SHP77 treated with DMSO at 0.1 percent for 48 hours (cell line): ENCODE data around the gene SWAP70.

Source experiments
- DNase-seq: peaks from one replicate; lab custom pipeline; 2025; lab: John Stamatoyannopoulos, UW

SWAP70 gene

DNA sequence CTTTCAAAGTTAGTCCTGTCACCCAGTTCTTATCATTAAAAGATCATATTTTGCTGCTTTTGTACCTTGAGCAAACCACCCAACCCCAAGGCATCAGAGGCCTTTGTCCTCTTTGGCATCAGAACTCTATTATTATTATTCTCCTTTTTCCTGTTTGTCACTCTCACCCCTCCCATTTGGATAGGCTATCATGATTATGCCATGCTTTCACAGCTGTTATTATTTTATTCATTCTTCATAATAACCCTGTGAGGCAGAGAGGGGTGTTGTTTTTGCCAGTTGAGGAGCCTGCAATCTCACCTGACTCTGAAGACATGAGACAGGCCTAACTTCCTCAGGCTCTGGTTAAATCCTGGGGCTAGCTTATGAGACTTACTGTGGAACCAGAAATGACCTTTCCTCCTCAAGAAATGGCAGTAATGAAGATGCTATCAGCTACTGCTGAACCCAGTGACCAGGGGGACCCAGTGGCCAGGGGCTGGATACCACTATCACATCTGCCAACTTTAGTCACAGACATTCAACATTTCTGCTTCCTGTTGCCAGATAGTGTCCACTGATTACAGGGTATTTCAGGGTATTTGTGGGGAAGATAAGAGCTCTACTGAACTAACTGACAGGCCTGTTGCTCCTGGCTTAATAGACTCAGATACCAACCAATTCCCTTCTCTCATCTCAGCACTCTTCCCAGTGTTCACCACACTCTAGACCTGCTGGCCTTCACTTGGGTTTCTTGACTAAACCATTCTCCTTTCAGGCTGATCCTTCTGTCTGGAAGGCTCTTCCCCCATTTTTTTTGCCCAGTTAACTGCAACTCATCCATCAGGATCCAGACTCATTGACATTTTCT lies 11.8 kb upstream of the SWAP70 start:
- no peak for DNase-seq

DNA sequence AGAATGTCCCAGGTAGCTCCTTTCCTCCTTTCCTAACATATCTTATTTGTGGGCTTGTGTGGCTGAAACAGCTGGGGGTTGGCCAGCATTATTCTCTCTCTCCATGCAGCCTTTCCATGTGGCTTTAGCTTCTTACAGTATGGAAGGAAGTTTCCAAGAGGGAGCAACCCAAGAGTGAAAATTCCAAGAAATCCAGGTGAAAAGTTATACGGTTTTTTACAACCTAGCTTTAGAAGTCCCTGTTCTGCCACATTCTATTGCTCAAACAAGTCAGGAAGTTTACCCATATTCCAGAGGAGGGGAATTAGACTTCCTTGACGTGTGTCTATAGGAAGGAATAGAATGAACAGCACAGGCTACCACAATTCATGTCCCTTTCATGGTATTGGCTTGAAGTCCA lies 10.0 kb upstream of the SWAP70 start:
- no peak for DNase-seq

DNA sequence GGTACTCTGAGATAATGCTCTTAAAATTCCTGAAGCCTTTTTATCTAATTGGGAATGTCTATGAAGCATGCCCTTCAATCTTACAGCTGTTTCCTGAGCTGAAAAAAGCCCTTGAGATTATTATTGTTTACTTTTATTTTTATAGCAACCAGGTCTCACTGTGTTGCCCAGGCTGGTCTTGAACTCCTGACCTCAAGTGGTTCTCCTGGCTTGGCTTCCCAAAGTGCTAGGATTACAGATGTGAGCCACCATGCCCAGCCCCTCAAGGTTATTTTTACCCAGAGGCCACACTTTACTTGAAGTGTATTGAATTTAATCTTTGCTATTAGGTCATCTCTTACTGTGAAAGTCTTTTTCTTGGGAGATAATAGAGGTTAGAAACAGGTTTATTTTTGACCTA lies 7.0 kb upstream of the SWAP70 start:
- DNase-seq, result no peak

DNA sequence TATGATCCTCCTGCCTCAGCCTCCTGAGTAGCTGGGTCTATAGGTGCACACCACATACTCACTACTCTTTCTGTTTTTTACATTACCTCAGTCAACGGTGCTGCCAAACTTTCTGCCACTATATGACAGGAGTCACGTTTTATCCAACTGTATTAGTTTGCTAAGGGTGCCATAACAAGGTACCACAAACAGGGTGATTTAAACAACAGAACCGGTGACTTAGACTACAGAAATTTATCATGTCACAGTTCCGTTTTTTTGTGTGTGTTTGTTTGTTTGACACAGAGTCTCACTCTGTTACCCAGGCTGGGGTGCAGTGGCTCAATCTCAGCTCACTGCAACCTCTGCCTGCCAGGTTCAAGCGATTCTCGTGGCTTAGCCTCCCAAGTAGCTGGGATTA lies 6.3 kb upstream of the SWAP70 start:
- DNase-seq, result no peak

DNA sequence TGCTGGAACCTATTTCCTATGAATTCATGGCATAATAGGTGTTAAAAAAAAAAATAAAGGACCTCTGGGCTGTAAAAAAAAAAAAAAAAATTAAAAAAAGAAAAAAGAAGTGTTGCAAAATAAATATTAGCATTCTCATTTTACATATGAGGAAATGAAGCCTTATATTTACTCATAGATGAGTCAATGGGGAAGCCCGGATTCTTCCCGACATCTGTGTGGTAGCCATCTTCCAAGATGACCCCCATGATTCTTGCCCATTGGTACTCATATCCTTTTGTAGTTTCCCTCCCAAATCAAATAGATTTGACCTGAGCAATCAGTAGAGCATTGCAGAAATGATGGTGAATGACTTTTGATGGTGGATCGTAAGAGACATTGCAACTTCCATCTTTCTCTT lies 3.0 kb upstream of the SWAP70 start:
- DNase-seq, result no peak

DNA sequence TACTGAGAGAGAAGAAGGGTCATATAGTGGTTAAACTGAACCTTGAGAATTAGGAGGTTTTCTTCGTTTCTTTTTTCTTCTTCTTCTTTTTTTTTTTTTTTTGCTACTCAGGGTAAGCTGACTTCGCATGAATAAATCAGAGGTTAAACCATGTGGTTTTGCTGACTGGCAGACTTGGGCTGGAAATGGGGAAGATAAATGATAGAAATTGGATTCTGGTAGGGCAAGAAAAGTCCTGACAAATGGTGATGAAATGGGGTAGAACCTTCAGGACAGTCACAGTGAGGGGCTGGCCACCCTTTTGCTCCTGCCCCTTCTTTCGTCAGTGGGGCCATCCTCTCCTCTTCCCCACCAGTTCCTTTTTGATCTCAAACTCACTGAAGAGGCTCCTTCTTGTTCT lies 1.6 kb upstream of the SWAP70 start:
- no peak for DNase-seq

DNA sequence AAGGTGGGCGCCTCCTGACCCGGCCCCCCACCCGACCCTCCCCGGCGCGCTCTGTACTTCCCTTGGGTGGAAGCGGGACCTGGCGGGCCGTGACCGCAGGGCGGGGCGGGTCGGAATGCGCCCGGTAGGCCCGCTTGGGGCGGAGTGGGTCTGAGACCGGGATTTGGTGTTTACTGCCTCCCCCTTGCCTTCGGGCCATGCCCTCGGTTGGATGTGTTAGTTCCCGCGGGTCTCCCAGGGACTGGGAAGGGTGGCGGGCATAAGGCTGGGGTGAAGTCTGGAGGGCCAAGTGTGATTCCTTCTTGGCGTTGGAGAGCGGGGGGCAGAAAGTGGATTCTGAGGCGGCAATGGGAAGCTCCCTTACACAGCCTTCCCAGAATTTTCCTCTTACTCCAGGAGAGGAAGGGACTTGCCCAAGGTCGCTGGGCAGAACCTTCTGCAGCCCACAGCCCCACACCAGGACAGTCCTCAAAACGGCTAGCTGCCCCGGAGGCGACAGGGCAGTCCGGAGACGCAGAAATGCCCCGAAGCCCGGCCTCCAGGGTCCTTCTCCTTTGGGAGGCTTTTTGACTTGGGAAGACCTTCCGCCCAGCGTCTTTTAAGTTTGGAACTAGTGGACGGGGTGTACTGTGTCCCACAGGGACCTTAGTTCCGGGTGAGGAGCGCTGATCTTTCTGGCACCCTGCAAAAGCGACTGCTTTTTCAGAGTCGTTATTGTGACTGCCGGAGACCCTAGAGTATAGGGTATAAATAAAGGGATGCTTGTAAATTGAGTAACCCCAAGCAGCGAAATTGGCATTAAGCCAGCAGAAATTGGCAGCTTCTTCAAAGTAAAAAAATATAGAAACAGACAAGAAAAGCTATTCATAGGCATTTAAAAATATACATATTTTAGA lies 647 bp downstream of the SWAP70 start:
- DNase-seq, result no peak

DNA sequence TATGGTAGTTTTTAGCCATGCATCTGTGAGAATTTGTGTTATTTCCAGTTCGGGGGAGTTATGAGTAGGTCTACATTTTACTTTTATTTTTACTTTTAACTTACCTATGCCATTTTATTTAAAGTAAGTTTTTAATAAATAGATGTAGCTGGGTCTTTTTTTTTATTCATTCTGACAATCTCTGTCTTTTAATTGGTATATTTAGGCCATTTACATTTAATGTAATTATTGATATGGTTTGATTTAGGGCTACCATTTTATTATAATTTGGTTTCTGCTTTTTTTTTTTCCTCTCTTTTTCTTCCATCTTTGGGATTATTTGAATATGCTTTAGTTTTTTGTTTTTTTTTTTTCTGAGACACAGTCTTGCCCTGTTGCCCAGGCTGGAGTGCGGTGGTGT lies 1.9 kb downstream of the SWAP70 start:
- no peak for DNase-seq

DNA sequence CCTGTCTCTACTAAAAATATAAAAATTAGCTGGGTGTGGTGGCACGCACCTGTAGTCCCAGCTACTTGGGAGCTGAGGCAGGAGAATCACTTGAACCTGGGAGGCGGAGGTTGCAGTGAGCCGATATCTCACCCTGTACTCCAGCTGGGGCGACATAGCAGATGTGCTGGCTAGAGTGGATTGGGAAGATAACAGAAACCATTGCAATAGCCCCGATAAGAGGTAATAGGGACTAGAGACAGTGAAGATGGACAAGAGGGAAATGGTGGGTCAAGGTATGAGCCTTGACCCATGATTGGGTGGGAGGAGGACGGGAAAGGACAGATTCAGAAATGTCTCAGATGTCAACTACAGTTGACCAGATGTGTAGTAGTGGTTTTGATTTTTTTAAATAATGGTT lies 6.1 kb downstream of the SWAP70 start:
- DNase-seq, result no peak

DNA sequence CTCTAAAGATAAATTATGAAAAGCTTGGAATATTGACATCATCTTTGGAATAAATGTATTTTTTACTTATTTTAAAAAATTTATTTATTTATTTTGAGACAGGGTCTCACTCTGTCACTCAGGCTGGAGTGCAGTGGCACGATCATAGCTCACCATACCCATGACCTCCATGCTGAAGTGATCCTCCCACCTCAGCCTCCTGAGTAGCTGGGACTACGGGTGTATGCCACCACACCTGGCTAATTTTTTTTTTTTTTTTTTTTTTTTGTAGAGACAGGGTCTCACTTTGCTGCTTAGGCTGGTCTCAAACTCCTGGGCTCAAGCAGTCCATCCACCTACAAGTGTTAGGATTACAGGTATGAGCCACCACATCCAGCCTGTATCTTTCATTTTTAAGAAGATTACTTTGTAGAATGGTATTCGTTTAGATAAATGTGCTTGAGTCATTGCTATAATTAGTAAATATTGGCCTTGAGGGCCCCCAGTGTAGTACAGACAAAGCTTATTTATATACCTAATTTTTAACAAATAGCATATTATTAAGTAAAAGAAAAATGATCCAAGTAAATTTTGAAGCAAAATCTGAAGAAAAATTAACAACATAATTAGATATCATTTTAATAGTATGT lies 8.5 kb downstream of the SWAP70 start:
- DNase-seq, result no peak

DNA sequence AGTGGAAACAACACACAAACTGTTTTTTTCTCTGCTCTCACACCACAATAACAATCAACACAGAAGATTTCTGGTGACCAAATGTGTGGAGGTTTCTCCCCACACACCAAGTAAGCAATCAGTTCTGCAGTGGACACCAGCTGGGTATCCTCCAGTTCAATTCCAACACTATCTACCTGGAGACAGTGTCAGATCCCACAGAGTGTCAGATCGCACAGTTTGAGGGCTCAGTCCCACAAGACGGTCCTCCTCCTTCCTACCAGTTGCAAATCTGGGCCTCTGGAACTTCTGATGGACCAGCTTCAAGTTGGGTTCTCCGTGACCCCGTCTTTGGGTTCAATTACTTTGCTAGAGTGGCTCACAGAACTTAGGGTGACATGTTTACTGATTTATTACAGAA lies 9.0 kb downstream of the SWAP70 start:
- DNase-seq, result no peak

DNA sequence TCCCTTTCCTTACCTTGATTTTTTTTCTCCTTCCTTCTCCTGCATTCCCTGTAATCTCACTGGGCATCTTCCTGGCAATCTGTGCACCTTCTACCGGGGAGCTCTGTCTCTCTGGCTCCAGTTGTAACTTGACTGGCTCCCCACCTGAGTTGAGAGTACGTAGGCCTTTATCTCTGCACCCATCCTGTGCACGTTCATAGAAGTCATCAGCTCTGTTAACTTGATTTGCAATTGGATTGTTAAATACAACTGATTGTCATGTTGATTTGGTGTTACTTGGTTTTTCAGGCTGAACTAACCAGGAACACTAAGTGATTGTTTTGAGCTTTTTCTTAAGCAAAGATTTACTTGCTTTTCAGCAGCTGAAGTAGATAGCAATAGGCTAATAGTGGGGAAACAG lies 11.8 kb downstream of the SWAP70 start:
- DNase-seq, result no peak

DNA sequence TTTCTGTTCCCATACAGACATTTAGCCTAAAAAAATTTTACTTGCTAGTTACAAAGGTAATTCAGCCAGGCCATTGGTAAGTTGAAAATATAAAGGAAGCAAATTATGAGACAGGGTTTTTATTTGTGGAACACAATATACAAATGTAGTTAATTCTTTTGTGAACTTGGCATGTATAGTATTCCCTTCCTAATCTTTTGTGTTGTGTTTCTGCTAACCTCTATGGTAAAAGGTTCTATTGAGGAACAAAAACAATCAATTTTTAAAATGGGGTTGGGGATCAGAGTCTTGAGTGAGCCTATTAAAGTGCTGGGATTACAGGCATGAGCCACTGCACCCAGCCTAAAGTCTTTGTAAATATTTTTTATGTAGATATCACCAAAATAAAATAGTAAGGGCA lies 14.1 kb downstream of the SWAP70 start:
- no peak for DNase-seq

DNA sequence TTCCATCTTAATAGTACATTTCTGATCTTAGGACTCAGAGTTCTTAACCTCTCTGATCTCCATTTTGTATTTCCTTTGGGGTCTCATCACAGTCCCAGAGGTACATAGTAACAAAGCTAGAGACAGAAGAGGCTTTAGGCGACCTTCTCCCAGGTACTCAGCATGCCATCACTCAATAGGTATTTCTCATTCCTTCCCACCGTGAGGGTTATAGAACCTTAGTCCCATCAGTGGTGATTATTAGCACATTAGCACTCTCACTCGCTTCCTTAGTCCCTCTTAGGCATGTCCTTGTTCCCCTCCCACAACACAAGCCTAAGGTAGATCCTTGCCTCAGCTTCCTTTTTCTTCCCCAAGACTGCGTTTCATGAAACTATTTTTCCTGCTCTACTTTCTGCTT lies 14.7 kb downstream of the SWAP70 start:
- no peak for DNase-seq

DNA sequence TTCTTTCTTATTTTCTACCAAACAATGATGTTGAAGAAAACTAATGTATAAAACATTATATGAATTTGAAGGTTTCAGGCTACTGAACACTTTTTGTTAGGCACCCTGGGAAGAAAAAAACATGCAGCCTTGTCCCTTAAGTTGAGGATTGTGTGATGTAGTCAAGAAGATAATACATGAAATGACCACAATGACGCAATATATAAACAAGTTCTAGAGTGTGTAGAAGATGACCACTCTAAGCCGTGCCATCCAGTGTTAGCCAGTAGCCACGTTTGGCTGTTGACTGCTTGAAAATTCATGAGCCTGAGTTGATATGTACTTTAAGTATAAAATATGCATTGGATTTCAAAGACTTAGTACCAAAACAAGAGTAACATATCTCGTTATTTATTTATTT lies 16.2 kb downstream of the SWAP70 start:
- no peak for DNase-seq

DNA sequence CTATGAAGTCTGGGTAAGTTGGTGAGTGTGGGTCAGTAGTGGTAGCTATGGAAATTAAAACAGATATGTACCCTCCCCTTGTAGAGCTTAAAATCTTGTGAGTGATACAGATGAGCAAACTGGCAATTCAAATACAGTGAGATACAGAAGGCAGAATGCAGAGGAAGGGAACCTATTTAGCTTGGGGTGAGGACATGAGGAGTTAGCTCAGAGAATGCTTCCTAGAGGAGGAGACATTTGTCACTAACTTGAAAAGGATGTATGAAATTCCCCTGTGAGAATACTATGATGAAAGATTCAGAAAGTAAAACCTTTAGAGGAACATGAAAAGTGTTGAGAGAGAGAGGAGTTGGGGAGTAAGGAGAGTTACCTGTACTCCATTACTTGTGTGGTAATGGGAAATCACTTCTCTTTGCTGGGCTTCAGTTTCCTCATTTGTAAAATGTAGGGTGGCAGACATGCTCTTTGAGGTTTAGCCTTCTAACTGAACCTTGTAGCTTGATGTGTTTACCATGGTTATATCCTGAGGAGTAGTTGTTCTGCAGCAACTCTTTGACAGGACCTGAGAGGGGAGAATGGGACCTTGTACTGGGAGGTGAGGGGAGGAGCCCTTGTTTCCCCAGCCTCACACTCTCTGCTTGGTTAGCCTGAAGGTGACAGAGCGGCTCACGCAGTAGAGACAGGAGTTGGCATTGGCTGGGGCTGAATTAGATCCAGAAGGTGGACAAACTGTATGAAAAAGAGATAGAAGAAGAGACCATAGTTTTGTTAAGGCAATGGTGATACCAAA lies 17.9 kb downstream of the SWAP70 start:
- DNase-seq, result no peak

DNA sequence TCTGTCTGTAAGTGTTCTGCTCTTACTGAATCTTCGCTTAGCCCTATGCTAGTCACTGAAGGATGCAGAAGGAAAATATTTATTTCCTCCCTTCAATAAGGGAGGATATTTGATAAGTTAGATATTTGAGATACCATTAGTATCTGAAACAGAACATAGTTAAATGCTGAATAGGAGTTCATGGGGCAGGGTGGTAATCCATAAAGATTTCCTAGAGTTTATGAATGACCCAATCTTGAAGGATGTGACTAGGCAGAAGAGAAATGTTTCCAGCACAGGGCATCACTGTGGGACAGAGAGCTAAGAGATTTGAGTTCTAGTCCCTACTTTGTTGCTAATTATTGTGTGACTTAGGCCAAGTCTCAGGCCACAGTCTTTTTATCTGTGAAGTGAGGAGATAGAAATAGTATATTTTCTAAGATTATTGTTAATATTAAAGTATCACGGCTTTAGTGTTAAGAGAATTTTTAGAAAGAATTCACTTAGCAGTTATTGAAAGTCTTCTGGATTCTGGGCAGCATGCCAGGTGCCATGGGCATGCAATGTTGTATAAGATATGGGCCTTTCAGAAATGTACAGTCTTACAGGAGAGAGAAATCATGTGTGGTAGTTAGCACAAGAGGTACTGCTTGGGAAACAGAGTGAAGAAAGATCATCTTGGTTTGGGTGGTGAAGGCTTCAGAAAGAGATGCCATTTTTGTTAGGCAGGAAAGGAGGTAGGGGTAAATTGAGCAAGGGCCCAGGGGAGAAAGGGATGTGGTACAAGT lies 24.0 kb downstream of the SWAP70 start:
- DNase-seq, result no peak

DNA sequence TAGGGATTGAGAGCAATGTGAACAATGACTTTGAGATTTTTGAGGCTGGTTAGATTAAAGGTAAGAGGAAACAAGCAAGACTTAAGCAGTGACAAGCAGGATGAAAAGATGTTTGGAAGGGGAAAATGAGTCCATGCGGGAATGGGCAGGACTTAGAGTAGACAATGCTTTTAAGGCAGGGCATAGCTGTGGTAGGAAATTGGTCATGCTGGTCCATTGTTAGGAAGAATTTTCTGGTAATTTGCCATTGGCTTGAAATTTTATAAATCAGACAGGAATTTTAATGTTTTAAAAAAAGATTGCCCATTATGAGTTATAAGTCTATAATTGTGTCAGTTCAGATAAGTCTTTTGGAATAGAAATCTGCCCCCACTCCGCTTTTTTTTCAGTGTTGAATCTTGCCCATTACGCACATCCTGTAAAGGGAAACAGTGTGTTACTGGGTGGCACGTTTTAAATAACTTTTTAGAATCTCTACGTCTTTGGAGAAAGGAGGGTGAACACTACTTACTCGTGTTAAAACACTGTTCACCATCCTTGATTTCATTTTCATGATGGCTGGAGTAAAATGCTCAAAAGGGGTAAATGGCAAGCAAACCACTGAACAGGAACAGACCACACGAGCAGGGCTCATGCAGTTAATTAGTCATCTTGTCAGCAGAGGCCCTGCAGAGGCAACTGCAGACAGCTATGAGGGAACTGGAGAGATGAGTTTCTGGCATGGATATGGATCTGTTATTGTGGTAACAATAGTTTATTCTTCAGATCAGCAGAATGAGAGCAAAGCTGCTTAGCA lies 25.0 kb downstream of the SWAP70 start:
- DNase-seq, result no peak

DNA sequence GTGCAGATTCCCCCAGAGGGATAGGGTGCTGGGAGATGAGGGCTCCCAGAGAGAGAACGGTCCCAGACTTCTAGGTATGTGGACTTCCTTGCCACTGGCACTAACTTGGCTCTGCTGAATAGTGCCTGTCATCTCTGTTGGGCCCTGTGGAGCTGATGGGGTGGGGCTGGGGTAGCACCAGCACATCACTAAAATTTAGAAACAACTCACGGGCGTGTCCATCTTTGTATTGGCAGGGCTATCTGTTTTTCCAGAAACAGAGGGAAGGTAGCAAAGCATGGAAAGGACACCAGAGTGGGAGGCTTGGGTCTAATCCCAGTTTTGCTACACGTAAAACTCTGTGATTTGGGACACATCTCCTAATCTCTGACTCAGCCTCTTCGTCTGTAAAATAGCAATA lies 25.8 kb downstream of the SWAP70 start:
- no peak for DNase-seq

DNA sequence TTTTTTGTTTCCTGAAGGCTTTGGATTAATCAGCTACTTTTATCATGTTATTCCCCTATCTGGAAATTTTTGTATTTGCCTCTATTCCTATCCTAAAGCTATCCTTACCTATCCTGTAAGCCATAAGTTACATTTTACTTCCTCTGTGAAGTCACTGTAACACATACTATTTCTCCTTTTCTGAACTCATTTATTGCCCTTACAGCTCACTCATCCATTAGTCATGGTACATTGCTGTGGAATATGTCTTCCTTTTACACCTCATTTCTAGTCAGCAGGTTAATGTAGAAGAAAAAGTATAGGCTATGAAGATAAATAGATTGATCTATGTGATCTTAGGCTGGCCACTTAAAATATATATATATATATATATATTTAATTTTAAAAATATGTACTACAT lies 28.0 kb downstream of the SWAP70 start:
- no peak for DNase-seq
